Measurements from ENCODE around the gene DENND2A.
"Not testable (repeated sequence)": the region's sequence is repeated elsewhere in the genome, so short reads cannot be mapped to it uniquely, and the experiment has no call there.

DENND2A gene

GRCh38 chr7:140677496-140677895 is 36.9 kb upstream of the DENND2A start:
- Histone ChIP-seq H3K79me2 (ENCODE audit: insufficient read depth, low read length) (no peaks in the 10 kb centered on the region), H3K4me3 (ENCODE audit: low read depth, low read length, poor library complexity, severe bottlenecking) (no peak overlapping the region), H2AFZ (ENCODE audit: low read length) (no peak overlapping the region), H3K27me3 (ENCODE audit: insufficient read depth, low read length) (no peaks in the 10 kb centered on the region), H3K9me2 (ENCODE audit: low read depth, low read length) (no peaks in the 10 kb centered on the region), H3K9ac (ENCODE audit: low read length) (no peak overlapping the region), H3K27ac (ENCODE audit: low read depth, low read length, poor library complexity, severe bottlenecking) (no peak overlapping the region), H3K9me3 (ENCODE audit: low read length) (no peaks in the 10 kb centered on the region), H3F3A (ENCODE audit: insufficient read depth, low read length) (peaks cover 23% of the 10 kb centered on the region; the same call in 1 of the 2 replicates), H3K4me2 (ENCODE audit: low read length) (peak overlapping the region; percentile 5; the same call in 1 of the 2 replicates), H4K20me1 (ENCODE audit: insufficient read depth, low read length) (no peaks in the 10 kb centered on the region), H3K4me1 (ENCODE audit: insufficient read depth, low read length, severe bottlenecking) (peaks cover 48% of the 10 kb centered on the region), H3K36me3 (ENCODE audit: insufficient read depth, low read length) (peaks cover 45% of the 10 kb centered on the region)
- TF ChIP-seq EZH2 (IDR thresholded peaks at IDR 0.05; ENCODE audit: borderline replicate concordance, low read length) (no peak), CTCF (IDR thresholded peaks at IDR 0.05; ENCODE audit: low read length) (no peak)

- peaks cover 53% of the 10 kb centered on the region for H3K4me1 ChIP-seq (ENCODE audit: insufficient read depth, low read length, severe bottlenecking)
- H2AFZ ChIP-seq (ENCODE audit: low read length); H3K9me2 ChIP-seq (ENCODE audit: low read depth, low read length); H4K20me1 ChIP-seq (ENCODE audit: insufficient read depth, low read length); H3K27me3 ChIP-seq (ENCODE audit: insufficient read depth, low read length); H3K9ac ChIP-seq (ENCODE audit: low read length); H3K9me3 ChIP-seq (ENCODE audit: low read length); H3K79me2 ChIP-seq (ENCODE audit: insufficient read depth, low read length): not testable (repeated sequence)
- H3F3A ChIP-seq (ENCODE audit: insufficient read depth, low read length), result peaks cover 23% of the 10 kb centered on the region; the same call in 1 of the 2 replicates
- peaks cover 40% of the 10 kb centered on the region for H3K36me3 ChIP-seq (ENCODE audit: insufficient read depth, low read length)
- H3K4me2 ChIP-seq (ENCODE audit: low read length), result peak overlapping the region; percentile 90
- H3K4me3 ChIP-seq (ENCODE audit: low read depth, low read length, poor library complexity, severe bottlenecking), result peak overlapping the region; percentile 76
- peak overlapping the region; percentile 93 for H3K27ac ChIP-seq (ENCODE audit: low read depth, low read length, poor library complexity, severe bottlenecking)
These were observed 36.3 kb upstream of the DENND2A start for GRCh38 chr7:140676956-140677355.

GRCh38 chr7:140676306-140676705 is 35.7 kb upstream of the DENND2A start:
- H3K4me2 ChIP-seq (ENCODE audit: low read length), result peak overlapping the region; percentile 90
- TF ChIP-seq EZH2 (IDR thresholded peaks at IDR 0.05; ENCODE audit: borderline replicate concordance, low read length) (no peak), CTCF (IDR thresholded peaks at IDR 0.05; ENCODE audit: low read length) (no peak)

GRCh38 chr7:140675726-140676125 is 35.1 kb upstream of the DENND2A start:
- Histone ChIP-seq H3K4me2 (ENCODE audit: low read length) (peak overlapping the region; percentile 90), H3K4me1 (ENCODE audit: insufficient read depth, low read length, severe bottlenecking) (peaks cover 55% of the 10 kb centered on the region), H3F3A (ENCODE audit: insufficient read depth, low read length) (peaks cover 23% of the 10 kb centered on the region; the same call in 1 of the 2 replicates), H3K4me3 (ENCODE audit: low read depth, low read length, poor library complexity, severe bottlenecking) (peak overlapping the region; percentile 76), H3K9me2 (ENCODE audit: low read depth, low read length) (no peaks in the 10 kb centered on the region), H3K9me3 (ENCODE audit: low read length) (no peaks in the 10 kb centered on the region), H2AFZ (ENCODE audit: low read length) (no peak overlapping the region), H3K27ac (ENCODE audit: low read depth, low read length, poor library complexity, severe bottlenecking) (peak overlapping the region; percentile 93), H3K79me2 (ENCODE audit: insufficient read depth, low read length) (no peaks in the 10 kb centered on the region), H4K20me1 (ENCODE audit: insufficient read depth, low read length) (no peaks in the 10 kb centered on the region), H3K27me3 (ENCODE audit: insufficient read depth, low read length) (no peaks in the 10 kb centered on the region), H3K36me3 (ENCODE audit: insufficient read depth, low read length) (peaks cover 31% of the 10 kb centered on the region), H3K9ac (ENCODE audit: low read length) (peak overlapping the region; percentile 35)
- TF ChIP-seq EZH2 (IDR thresholded peaks at IDR 0.05; ENCODE audit: borderline replicate concordance, low read length), result no peak
- TF ChIP-seq CTCF (IDR thresholded peaks at IDR 0.05; ENCODE audit: low read length), result no peak

More at GRCh38 chr7:140676306-140676705, 35.7 kb upstream of the DENND2A start:
- Histone ChIP-seq H3K79me2 (ENCODE audit: insufficient read depth, low read length) (no peaks in the 10 kb centered on the region), H3K36me3 (ENCODE audit: insufficient read depth, low read length) (peaks cover 35% of the 10 kb centered on the region), H2AFZ (ENCODE audit: low read length) (no peak overlapping the region), H3K9me3 (ENCODE audit: low read length) (no peaks in the 10 kb centered on the region), H3K4me3 (ENCODE audit: low read depth, low read length, poor library complexity, severe bottlenecking) (peak overlapping the region; percentile 76), H3K4me1 (ENCODE audit: insufficient read depth, low read length, severe bottlenecking) (peaks cover 53% of the 10 kb centered on the region), H3K9ac (ENCODE audit: low read length) (peak overlapping the region; percentile 35), H3K27ac (ENCODE audit: low read depth, low read length, poor library complexity, severe bottlenecking) (peak overlapping the region; percentile 93), H3K9me2 (ENCODE audit: low read depth, low read length) (no peaks in the 10 kb centered on the region), H3K27me3 (ENCODE audit: insufficient read depth, low read length) (no peaks in the 10 kb centered on the region), H3F3A (ENCODE audit: insufficient read depth, low read length) (peaks cover 23% of the 10 kb centered on the region; the same call in 1 of the 2 replicates), H4K20me1 (ENCODE audit: insufficient read depth, low read length) (no peaks in the 10 kb centered on the region)

Data from OCI-LY1 (cell line).